ENCODE measurements around the gene GEMIN8. TPM values are rescaled to one million over a fixed set of nuclear protein-coding genes. Genes with fewer than 3 reads are reported as not detected.

GEMIN8 gene
- total and polyA plus RNA-seq, 7 experiments from 2014 or later, result 9.7 to 35.8 (median 12.7) TPM

- Histone ChIP-seq H3K9me3 (ENCODE audit: control insufficient read depth in 2 of 3, low read length in 3 of 3) (no peaks in the 10 kb centered on the region), H3K4me3 (ENCODE audit: low read length) (no peak overlapping the region), H3K27me3 (ENCODE audit: control insufficient read depth in 2 of 2, insufficient read depth in 2 of 2, low read length in 2 of 2) (no peaks in the 10 kb centered on the region), H3K4me1 (ENCODE audit: control insufficient read depth in 2 of 2, insufficient read depth in 2 of 2, low read length in 2 of 2) (no peaks in the 10 kb centered on the region), H3K27ac (ENCODE audit: low read depth, low read length) (no peak overlapping the region), H3K36me3 (ENCODE audit: control insufficient read depth in 2 of 3, insufficient read depth in 3 of 3, low read length in 3 of 3) (peaks cover 0 to 24% (median 5%) of the 10 kb centered on the region in 3 experiments)
- DNase-seq (no peak), ATAC-seq (no peak)
- no peak overlapping the region for H3K27ac Mint-ChIP-seq
- CTCF ChIA-PET, result no interaction called here
- H3K27me3 Mint-ChIP-seq, result no peaks in the 10 kb centered on the region
- peaks cover 0 to 2% (median 0%) of the 10 kb centered on the region in 11 donors for H3K9me3 Mint-ChIP-seq
- POLR2A ChIA-PET, result no interaction called here
- no peak overlapping the region for H3K4me3 Mint-ChIP-seq
- H3K36me3 Mint-ChIP-seq, result peaks cover 9 to 65% (median 25%) of the 10 kb centered on the region in 5 donors
- intact Hi-C loops (cut with micrococcal nuclease), result no loop called here
- H3K4me1 Mint-ChIP-seq, result peaks cover 0 to 4% (median 0%) of the 10 kb centered on the region in 7 donors
These were observed 19.1 kb downstream of the GEMIN8 start for GRCh38 chrX:14010566-14010965.

GRCh38 chrX:14006540-14006939 lies 23.2 kb downstream of the GEMIN8 start:
- Histone ChIP-seq H3K9me3 (ENCODE audit: control insufficient read depth in 2 of 3, low read length in 3 of 3) (no peaks in the 10 kb centered on the region), H3K4me1 (ENCODE audit: control insufficient read depth in 2 of 2, insufficient read depth in 2 of 2, low read length in 2 of 2) (peaks cover 0 to 8% of the 10 kb centered on the region in 2 donors), H3K4me3 (ENCODE audit: low read length) (no peak overlapping the region), H3K36me3 (ENCODE audit: control insufficient read depth in 2 of 3, insufficient read depth in 3 of 3, low read length in 3 of 3) (peaks cover 0 to 20% (median 5%) of the 10 kb centered on the region in 3 experiments), H3K27me3 (ENCODE audit: control insufficient read depth in 2 of 2, insufficient read depth in 2 of 2, low read length in 2 of 2) (no peaks in the 10 kb centered on the region), H3K27ac (ENCODE audit: low read depth, low read length) (no peak overlapping the region)
- peak overlapping the region in 1 of 9 donors; percentile 36 for H3K27ac Mint-ChIP-seq
- no peak for ATAC-seq
- intact Hi-C loops (cut with micrococcal nuclease), result no loop called here
- ChIA-PET POLR2A (no interaction called here), CTCF (no interaction called here)
- H3K36me3 Mint-ChIP-seq, result peaks cover 5 to 63% (median 22%) of the 10 kb centered on the region in 5 donors
- DNase-seq, result no peak
- peaks cover 4 to 15% (median 10%) of the 10 kb centered on the region in 7 donors for H3K4me1 Mint-ChIP-seq
- H3K9me3 Mint-ChIP-seq, result peaks cover 0 to 8% (median 0%) of the 10 kb centered on the region in 11 donors
- H3K4me3 Mint-ChIP-seq, result no peak overlapping the region
- no peaks in the 10 kb centered on the region for H3K27me3 Mint-ChIP-seq

- H3K27ac Mint-ChIP-seq, result peak overlapping the region in 2 of 9 donors; percentile 22 to 62
These were observed 25.7 kb downstream of the GEMIN8 start for GRCh38 chrX:14003876-14004425.

GRCh38 chrX:14003028-14003427 lies 26.7 kb downstream of the GEMIN8 start:
- Mint-ChIP-seq H3K36me3 (peaks cover 0 to 39% (median 16%) of the 10 kb centered on the region in 5 donors), H3K4me1 (peaks cover 4 to 15% (median 10%) of the 10 kb centered on the region in 7 donors), H3K27ac (peak overlapping the region in 2 of 9 donors; percentile 20 to 22), H3K27me3 (no peaks in the 10 kb centered on the region), H3K4me3 (peak overlapping the region in 3 of 10 donors; percentile 20 to 40 (median 23)), H3K9me3 (peaks cover 0 to 8% (median 0%) of the 10 kb centered on the region in 11 donors)
- Histone ChIP-seq H3K9me3 (ENCODE audit: control insufficient read depth in 2 of 3, low read length in 3 of 3) (no peaks in the 10 kb centered on the region), H3K36me3 (ENCODE audit: control insufficient read depth in 2 of 3, insufficient read depth in 3 of 3, low read length in 3 of 3) (peaks cover 0 to 5% (median 5%) of the 10 kb centered on the region in 3 experiments), H3K27ac (ENCODE audit: low read depth, low read length) (no peak overlapping the region), H3K4me3 (ENCODE audit: low read length) (no peak overlapping the region), H3K4me1 (ENCODE audit: control insufficient read depth in 2 of 2, insufficient read depth in 2 of 2, low read length in 2 of 2) (peaks cover 0 to 8% of the 10 kb centered on the region in 2 donors), H3K27me3 (ENCODE audit: control insufficient read depth in 2 of 2, insufficient read depth in 2 of 2, low read length in 2 of 2) (no peaks in the 10 kb centered on the region)
- CTCF ChIA-PET, result no interaction called here
- POLR2A ChIA-PET, result interaction anchor here (1.2 kb wide), 1 partner anchor 27 kb away, joined by 3 read pairs; the partner anchor contains the start of gene GEMIN8
- DNase-seq (peak in 5 of 9 donors; percentile 2 to 10 (median 6)), ATAC-seq (no peak)
- intact Hi-C loops (cut with micrococcal nuclease), result no loop called here

More at GRCh38 chrX:14003876-14004425, 25.7 kb downstream of the GEMIN8 start:
- DNase-seq, result no peak
- no peak overlapping the region for H3K27ac ChIP-seq (ENCODE audit: low read depth, low read length)
- H3K9me3 ChIP-seq (ENCODE audit: control insufficient read depth in 2 of 3, low read length in 3 of 3), result no peaks in the 10 kb centered on the region
- H3K36me3 ChIP-seq (ENCODE audit: control insufficient read depth in 2 of 3, insufficient read depth in 3 of 3, low read length in 3 of 3), result peaks cover 0 to 13% (median 5%) of the 10 kb centered on the region in 3 experiments
- peaks cover 0 to 8% (median 0%) of the 10 kb centered on the region in 11 donors for H3K9me3 Mint-ChIP-seq
- H3K27me3 ChIP-seq (ENCODE audit: control insufficient read depth in 2 of 2, insufficient read depth in 2 of 2, low read length in 2 of 2), result no peaks in the 10 kb centered on the region
- ATAC-seq, result no peak
- peaks cover 0 to 8% of the 10 kb centered on the region in 2 donors for H3K4me1 ChIP-seq (ENCODE audit: control insufficient read depth in 2 of 2, insufficient read depth in 2 of 2, low read length in 2 of 2)
- H3K4me1 Mint-ChIP-seq, result peaks cover 4 to 15% (median 10%) of the 10 kb centered on the region in 7 donors
- H3K4me3 ChIP-seq (ENCODE audit: low read length), result no peak overlapping the region
- intact Hi-C loops (cut with micrococcal nuclease), result no loop called here
- ChIA-PET CTCF (no interaction called here), POLR2A (interaction anchor here (0.6 to 1.2 kb wide), 2 partner anchors 26 to 288 kb away, joined by 3 to 4 read pairs; partner anchors contain the start of gene GEMIN8)
- peaks cover 5 to 48% (median 22%) of the 10 kb centered on the region in 5 donors for H3K36me3 Mint-ChIP-seq
- H3K4me3 Mint-ChIP-seq, result no peak overlapping the region
- H3K27me3 Mint-ChIP-seq, result no peaks in the 10 kb centered on the region

- Histone ChIP-seq H3K9me3 (ENCODE audit: control insufficient read depth in 2 of 3, low read length in 3 of 3) (no peaks in the 10 kb centered on the region), H3K4me3 (ENCODE audit: low read length) (no peak overlapping the region), H3K27me3 (ENCODE audit: control insufficient read depth in 2 of 2, insufficient read depth in 2 of 2, low read length in 2 of 2) (no peaks in the 10 kb centered on the region), H3K36me3 (ENCODE audit: control insufficient read depth in 2 of 3, insufficient read depth in 3 of 3, low read length in 3 of 3) (no peaks in the 10 kb centered on the region), H3K4me1 (ENCODE audit: control insufficient read depth in 2 of 2, insufficient read depth in 2 of 2, low read length in 2 of 2) (no peaks in the 10 kb centered on the region), H3K27ac (ENCODE audit: low read depth, low read length) (no peak overlapping the region)
- no peak overlapping the region for H3K27ac Mint-ChIP-seq
- intact Hi-C loops (cut with micrococcal nuclease), result no loop called here
- peaks cover 0 to 23% (median 0%) of the 10 kb centered on the region in 5 donors for H3K36me3 Mint-ChIP-seq
- no peak overlapping the region for H3K4me3 Mint-ChIP-seq
- POLR2A ChIA-PET, result no interaction called here
- no peaks in the 10 kb centered on the region for H3K27me3 Mint-ChIP-seq
- no peak for DNase-seq
- CTCF ChIA-PET, result no interaction called here
- no peak for ATAC-seq
- no peaks in the 10 kb centered on the region for H3K9me3 Mint-ChIP-seq
- H3K4me1 Mint-ChIP-seq, result no peaks in the 10 kb centered on the region
These were observed 33.0 kb downstream of the GEMIN8 start for GRCh38 chrX:13996650-13997049.

GRCh38 chrX:13994536-13995080 lies 35.1 kb downstream of the GEMIN8 start:
- Mint-ChIP-seq H3K9me3 (no peaks in the 10 kb centered on the region), H3K4me1 (no peaks in the 10 kb centered on the region), H3K36me3 (peaks cover 0 to 19% (median 0%) of the 10 kb centered on the region in 5 donors), H3K4me3 (no peak overlapping the region), H3K27ac (no peak overlapping the region), H3K27me3 (no peaks in the 10 kb centered on the region)
- no peaks in the 10 kb centered on the region for H3K36me3 ChIP-seq (ENCODE audit: control insufficient read depth in 2 of 3, insufficient read depth in 3 of 3, low read length in 3 of 3)
- H3K4me3 ChIP-seq (ENCODE audit: low read length), result no peak overlapping the region
- intact Hi-C loops (cut with micrococcal nuclease), result no loop called here
- DNase-seq (no peak), ATAC-seq (no peak)
- POLR2A ChIA-PET, result no interaction called here
- H3K4me1 ChIP-seq (ENCODE audit: control insufficient read depth in 2 of 2, insufficient read depth in 2 of 2, low read length in 2 of 2), result no peaks in the 10 kb centered on the region
- CTCF ChIA-PET, result no interaction called here
- H3K9me3 ChIP-seq (ENCODE audit: control insufficient read depth in 2 of 3, low read length in 3 of 3), result no peaks in the 10 kb centered on the region
- no peak overlapping the region for H3K27ac ChIP-seq (ENCODE audit: low read depth, low read length)
- H3K27me3 ChIP-seq (ENCODE audit: control insufficient read depth in 2 of 2, insufficient read depth in 2 of 2, low read length in 2 of 2), result no peaks in the 10 kb centered on the region

- H3K27me3 ChIP-seq (ENCODE audit: control insufficient read depth in 2 of 2, insufficient read depth in 2 of 2, low read length in 2 of 2), result no peaks in the 10 kb centered on the region
- Mint-ChIP-seq H3K4me1 (no peaks in the 10 kb centered on the region), H3K27ac (no peak overlapping the region), H3K9me3 (no peaks in the 10 kb centered on the region), H3K4me3 (no peak overlapping the region), H3K27me3 (no peaks in the 10 kb centered on the region), H3K36me3 (peaks cover 0 to 19% (median 0%) of the 10 kb centered on the region in 5 donors)
- no peaks in the 10 kb centered on the region for H3K36me3 ChIP-seq (ENCODE audit: control insufficient read depth in 2 of 3, insufficient read depth in 3 of 3, low read length in 3 of 3)
- H3K4me1 ChIP-seq (ENCODE audit: control insufficient read depth in 2 of 2, insufficient read depth in 2 of 2, low read length in 2 of 2), result no peaks in the 10 kb centered on the region
- intact Hi-C loops (cut with micrococcal nuclease), result no loop called here
- H3K4me3 ChIP-seq (ENCODE audit: low read length), result no peak overlapping the region
- ATAC-seq (no peak), DNase-seq (no peak)
- no peaks in the 10 kb centered on the region for H3K9me3 ChIP-seq (ENCODE audit: control insufficient read depth in 2 of 3, low read length in 3 of 3)
- ChIA-PET CTCF (no interaction called here), POLR2A (no interaction called here)
- H3K27ac ChIP-seq (ENCODE audit: low read depth, low read length), result no peak overlapping the region
These were observed 35.6 kb downstream of the GEMIN8 start for GRCh38 chrX:13994104-13994503.
